Activated T-helper 1 cell treated with anti-CD3 and anti-CD28 coated beads, Interleukin-2, amount 50 U/mL, for 16 hours (primary cell): ENCODE results near the gene NCAM1.

Source experiments
- DNase-seq, 2 donors: peaks; one replicate each; pipeline ENCODE4 v3.0.0-alpha.2; 2020; ENCODE audit warnings: low read depth in 1 of 2, low spot score in 1 of 2

NCAM1 gene

DNA sequence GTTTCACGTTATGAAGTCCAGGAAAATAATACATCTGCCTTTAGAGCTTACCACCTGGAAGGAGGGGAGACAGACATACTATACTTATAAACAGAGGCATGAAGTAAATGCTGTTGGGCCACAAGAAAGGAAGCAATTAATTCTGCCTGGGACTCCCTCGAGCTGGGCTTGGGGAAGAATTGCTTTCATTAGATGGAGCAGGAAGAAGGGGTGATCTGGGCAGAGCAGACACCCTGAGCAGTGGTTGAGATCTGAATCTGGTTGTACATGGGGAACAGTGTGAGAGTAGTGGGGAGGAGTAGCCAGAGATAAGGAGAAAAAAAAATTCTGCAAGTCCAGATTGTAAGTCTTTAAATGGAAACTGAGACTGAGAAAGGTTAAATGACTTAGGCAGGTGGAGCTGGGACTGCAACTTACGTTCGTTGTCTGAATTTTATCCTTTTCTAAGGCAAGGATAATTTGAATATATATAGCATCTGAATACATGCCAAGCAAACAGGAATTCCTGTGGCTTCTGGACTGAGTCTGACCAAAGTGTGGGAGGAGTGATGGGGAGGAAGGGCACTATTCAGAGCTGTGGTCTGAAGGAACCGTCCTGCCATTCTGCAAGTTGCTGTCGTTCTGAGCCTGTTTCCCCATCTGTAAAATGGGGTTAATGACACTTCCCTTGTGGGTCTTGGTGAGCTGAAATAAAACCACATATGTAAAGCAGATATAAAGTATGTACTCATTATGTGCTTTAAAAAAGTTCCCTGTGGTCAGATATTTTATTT is 7.9 kb downstream of the NCAM1 start:
- no peak for DNase-seq

DNA sequence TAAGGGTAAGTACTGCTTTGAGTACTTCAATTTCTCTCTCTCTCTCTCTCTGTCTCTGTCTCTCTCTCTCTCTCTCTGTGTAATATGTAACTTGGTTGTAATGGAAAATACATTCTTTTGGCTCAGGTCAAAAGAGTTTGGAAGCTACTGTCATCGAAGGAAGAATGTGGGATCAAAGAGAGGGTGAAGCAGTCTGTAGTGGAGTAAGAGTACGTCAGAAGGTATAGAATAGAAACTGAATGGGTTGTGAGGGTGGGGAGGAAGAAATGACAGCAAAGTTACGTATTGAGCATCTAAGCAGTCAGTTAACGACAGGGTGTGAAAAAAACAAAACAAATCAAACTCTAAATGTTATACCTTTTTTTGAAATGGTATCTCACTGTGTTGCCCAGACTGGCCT is 10.0 kb downstream of the NCAM1 start:
- DNase-seq, result no peak

DNA sequence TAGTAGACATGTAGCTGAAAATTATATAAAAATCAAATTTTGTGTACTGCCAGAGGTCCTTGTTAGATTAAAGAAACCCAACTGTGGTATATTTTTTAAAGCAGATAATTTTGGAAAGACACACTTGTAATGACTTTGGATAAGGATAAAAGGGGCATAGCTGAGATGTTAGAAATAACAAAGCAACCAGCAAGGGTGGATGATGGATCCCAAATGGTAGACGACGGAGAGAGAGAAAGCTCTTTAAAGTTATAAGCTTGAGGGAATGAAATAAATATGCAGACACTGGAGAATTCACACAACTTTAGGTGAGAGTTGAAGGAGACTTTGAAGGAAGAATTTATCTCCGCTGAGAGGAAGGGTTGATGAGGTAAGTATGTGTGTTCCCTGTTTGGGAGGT is 10.6 kb downstream of the NCAM1 start:
- DNase-seq, result no peak

DNA sequence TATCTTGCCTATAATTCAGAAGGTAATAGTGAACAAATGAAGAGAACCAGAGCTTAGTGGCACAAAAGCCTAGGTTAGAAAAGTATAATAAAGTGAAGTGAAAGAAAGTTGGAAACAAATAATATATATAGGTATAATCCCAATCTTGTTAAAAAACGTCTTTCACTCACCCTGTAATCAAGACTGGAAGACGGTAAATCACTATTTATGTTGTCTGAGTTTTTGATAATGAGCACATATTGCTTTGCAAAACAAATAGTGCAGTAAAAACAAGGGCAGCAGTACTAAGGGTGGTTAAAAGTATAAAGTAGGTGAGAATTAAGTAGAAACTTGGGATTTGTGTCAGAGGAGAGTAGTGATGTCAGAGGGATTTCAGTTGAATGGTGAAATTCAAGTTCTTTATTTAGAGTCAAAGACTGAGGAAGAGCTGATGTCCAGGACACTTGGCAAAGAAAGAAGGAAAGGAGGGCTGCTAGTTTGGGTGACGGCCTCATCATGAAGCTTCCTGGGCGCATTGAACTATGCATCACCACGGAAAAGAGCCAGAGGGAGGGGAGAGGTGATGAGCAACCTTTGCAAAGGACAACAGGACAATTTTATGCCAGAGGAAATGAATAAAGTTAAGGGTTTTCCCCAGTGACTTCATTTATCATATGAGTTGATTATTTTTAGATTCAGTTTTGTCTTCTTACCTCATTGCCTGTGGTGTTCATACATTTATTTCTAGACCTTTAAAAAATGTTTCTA is 11.4 kb downstream of the NCAM1 start:
- no peak for DNase-seq

DNA sequence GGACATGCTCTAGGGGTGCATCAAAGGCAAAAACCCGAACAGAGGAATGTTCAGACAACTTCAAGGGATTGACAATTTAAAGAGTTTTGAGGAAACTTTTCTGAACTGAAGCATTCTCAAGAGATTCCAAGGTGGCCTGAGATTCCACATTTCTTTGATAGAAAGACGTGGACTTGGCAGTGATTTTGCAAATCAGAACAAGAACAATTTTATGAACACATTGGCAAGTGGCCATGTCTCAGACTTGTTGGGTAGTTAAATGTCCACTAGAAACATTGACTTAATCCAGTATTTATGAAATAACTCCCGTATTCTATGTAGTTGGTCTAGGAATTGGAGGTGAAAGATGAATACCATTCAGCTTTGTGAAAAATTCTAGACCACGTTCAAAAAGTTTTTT is 13.8 kb downstream of the NCAM1 start:
- no peak for DNase-seq

DNA sequence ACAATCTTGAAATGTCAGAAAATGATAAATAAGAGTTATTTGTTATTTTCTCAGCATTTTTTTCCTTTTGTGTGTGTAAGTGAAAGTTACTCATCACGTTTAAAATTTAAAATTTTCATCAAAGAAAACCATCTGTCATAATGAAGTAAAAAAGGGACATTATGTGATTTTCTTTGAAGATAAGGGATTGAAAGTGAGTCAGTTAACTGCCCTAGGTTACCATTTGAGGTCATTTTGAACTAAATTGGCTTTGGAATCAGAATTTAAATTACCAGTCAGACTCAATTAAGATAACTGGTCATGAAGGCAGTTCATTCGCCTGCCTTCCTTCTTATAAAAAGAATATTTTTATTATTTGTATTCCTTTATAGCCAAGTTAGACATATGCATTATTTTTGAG is 14.3 kb downstream of the NCAM1 start:
- no peak for DNase-seq

DNA sequence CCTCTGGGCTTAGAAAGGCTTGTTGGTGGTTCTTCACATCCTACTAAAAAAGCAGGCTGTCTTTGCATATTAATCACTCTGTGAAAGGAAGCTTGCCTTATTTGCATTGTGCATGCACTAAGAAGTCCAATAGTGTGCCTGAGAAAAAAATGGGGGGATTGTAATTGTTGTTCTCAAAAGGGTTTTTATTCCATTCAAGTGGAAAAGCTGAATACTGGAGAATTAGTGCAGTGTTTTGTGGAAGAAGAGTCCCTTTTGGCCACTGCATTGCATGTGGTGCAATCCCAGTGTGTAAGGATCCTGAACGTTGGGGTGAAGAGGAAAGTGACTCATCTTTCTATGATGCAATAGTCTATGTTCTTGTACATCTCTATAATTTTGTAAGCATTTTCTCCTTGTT is 16.5 kb downstream of the NCAM1 start:
- DNase-seq, result no peak

DNA sequence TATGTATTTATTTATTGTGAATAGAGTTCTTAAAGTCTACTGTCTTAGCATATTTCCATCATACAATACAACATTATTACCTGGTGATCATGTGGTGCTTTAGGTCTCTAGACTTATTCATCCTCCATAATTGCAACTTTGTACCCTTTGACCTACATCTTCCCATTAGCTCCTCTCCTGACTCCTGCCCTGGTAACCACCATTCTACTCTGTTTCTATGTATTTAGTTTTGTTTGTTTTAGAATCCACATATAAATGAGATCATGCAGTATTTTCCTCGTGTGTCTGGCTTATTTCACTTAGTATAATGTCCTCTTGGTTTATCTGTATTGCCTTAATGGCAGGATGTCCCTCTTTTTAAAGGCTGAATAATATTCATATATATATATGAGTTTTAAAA is 22.7 kb downstream of the NCAM1 start:
- DNase-seq, result no peak

DNA sequence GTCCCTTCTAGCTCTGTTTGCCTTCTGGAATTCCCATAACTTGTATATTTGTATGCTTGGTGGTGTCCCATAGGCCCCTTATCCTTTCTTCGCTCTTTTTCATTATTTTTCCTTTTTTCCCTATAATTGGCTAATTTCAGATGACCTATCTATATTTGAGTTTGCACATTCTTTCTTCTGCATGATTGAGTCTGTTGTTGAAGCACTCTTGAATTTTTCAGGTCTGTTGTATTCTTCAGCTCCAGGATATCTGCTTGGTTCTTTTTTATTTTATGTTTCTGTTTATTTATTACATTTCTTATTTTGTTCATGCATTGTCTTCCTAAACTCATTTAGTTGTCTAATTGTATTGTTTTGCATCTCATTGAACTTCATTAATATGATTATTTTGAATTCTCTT is 28.0 kb downstream of the NCAM1 start:
- DNase-seq, result no peak

DNA sequence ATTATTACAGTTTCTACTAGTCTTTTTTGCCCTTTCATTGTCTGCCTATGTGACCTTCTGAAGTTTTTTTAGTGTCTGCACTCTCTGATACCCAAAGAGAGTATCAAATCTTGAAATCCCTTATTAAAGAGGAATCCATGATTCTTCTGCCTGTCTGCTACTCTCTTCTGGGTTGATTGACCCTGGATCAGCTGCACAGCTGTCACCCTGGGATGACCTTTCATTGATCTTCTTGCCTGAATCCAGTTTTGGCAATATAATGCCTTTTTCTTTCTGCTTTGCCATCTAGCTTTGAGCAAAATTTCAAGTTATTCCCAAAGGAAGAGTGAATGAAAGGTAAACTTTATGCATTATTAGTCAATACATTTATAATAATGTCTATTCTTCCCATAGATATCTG is 32.6 kb downstream of the NCAM1 start:
- DNase-seq, result no peak

DNA sequence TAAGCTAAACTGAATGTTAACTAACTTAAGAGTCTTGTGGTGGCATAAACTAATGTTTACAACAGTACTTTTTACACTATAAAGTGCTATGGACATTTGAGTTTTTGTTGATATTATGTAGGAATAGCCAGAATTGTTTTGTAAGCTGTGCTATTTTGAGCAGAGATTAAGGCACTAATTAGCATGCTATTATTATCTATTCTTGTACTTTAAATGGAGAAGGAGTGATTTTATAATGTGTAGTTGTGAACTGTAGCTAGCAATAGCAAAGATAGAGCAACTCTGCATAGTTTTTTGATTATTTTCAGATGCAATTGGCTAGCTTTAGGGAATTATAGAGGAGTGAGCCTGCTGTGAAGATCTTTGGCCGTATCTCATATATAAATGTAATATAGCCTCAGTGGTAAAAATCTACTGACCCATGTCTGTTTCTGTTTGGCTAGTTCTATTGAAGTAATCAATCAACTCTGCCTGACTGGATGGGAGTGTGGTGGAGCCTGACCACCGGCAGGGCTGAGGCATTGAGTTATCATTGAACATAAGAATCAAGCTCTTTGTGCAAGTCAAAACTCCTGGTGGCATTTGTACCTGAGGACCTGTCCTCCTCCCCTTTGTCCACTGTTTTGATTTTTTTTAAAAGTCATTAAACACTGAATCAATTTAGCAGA is 34.3 kb downstream of the NCAM1 start:
- no peak for DNase-seq

DNA sequence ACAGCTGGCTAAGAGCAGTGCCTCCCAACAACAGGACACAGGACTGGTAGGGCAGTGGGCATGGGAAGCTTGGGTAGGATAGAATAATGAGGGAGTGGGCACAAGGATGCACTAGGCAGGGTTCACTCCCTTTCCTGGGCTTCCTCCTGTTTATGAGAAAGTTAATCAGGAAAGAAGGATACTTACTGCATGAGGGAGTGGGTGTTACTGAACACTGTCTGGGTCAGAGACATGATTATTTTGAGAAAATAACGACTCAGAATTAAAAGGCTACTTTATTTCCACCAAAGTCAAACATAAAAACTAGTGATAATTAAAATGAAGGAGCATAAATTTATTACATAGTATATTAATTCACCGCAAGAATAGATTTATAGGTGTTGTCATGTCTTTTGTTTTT is 35.8 kb downstream of the NCAM1 start:
- no peak for DNase-seq

DNA sequence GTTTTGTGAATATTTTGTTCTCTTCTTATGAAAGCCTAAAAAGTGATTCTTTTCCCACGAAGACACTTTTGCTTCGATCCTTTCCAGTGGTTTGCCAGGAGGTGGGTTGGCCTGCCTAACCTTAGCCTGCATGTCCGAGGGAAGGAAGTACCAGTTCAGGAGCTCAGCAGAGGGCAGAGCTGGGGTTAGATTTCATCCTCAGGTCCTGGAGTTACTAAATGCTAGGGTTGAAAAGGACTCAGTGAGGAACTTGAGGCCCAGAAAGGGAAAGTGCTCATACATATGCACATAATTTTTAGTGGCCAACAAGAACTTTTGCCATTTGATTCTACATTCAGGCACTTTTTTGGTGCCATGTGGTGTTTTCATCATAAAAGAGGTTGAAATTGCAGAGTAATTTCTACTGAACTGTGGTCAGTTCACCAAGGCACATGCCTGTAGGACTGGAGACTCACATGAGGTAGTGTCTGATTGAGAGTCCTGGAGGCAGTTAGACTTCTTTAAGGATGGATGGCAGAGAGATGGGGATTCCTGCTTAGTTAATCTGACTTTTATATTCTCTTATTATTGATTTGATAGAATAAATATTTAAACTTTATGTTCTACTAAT is 36.7 kb downstream of the NCAM1 start:
- no peak for DNase-seq

DNA sequence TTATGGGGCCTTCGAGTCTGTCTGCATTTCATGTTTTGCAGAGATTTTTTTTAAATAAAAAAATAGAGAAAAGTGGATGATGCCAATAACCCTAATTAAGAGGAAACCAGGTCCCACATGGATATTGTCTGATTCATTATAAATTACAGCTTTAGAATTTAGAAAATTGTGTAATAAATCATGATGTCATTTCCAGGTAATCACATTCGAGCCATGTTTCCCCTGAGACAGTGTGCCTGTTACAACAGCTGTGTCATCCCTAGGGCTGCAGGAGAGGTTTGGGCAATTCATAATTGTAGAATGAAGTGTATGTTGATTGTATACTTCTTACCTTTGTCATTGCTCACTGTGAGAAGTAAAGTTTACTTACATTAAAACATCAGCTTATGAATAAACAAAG is 38.3 kb downstream of the NCAM1 start:
- DNase-seq, result no peak

DNA sequence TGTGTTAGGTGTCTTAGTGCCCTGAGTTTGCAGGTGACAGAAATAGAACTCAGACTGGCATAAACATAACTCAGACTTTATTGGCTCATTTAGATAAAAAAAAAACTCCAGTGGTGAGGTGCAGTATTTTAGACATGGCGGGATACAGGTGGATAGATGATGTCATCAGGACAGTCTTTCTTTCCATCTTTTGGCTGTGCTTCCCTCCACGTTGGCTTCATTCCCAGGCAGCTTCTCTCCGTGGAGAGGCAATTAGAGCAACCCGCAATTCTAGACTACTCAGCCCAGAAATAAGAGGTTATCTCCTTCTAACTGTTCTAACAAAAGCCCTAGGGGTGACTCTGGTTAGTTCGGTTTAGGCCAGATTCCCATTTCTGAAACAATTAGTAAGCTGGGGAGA is 40.5 kb downstream of the NCAM1 start:
- no peak for DNase-seq

DNA sequence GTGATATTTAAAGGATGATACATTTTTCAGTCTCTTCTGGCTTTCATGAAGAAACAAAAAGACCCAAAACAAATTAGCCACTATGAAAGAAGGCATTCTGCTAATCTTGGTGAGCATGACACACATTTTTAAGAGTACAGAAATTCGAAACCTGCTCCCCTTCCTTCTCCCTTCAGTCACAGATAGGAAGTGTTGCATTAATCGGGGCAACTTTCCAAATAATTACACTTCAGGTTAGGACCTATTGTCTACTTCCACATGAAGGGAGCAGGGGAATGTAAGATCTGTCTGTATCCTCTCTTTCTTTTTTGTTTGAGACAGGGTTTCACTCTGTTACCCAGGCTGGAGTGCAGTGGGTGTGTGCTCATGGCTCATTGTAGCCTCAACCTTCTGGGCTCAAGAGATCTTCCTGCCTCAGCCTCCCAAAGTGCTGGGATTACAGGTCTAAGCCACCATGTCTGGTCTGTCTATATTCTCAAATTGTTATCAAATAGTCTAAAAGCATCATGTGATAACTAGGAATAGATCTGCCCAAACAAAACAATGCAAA is 45.8 kb downstream of the NCAM1 start:
- no peak for DNase-seq

DNA sequence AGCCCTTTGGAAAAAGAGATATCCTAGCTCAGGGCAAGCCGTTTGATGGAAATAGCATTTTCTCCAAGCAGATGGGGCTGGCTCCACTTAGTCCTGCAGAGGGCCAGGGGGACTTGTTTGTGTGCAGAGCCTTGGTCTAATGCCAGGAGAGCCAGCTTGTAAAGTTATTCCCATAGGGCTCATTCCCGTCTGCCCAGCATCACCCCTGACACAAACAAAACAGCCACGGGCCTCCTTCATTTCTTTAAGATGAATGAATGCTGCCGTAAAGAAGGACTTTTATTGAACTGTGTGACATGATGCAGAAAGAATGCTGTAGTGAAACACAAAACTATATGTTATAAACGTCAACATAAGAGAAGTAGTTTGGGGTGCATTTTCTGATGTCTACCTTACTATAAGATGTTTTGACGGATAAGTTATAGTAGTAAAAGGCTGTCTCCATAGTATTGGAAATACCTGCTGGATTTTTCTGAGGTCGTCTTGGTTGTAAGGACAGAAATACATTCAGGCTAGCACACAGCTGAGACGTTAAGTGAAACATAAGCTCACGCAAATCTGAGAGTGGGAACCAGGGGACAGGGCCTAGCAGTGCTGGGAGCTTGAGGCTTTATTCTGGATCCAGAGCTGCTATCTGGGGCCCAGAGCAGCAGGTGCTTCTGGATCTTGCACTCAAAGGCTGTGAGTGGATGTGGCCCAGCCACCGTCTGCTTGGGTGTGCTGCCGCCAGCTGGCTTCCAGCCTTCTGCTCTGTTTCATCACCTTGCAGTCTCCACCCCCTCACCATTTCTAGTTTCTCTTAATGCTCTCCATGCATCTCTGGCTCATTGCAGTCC is 53.3 kb downstream of the NCAM1 start:
- DNase-seq, result no peak

DNA sequence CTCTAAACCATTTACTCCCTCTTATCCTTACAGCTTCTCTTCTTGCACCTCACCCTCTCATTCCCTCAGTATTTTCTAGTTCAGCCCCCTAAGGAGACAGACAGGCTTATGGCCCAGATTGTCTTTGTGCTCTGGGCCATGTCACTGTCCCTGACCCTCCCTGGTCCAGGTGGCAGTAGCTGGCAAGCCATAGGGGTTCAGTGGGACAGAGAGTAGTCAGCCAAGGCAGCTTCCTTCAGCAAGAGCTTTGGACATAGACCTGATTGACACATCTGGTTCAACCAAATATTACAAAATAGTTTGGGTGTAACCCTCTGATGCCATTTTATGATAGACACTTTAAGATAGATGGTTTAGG is 53.9 kb downstream of the NCAM1 start:
- no peak for DNase-seq

DNA sequence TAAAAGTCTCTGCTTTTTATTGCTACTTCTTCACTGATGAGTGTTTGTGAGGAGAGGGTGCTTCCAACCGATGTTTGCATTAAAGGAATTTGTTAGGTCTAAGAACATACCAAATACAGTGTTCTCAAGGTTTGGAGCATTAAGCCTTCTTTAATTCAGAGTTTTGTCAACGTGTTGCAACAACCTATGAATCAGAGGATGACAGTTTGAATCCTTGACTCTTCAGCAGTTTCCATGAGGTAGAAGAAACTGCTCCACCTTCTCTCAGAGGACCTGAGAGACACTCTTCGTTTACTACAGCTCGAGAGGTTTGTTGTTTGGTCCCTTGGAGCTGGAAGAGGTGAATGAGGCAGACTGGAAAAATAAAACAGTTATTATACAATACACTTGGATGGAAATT is 55.7 kb downstream of the NCAM1 start:
- no peak for DNase-seq

DNA sequence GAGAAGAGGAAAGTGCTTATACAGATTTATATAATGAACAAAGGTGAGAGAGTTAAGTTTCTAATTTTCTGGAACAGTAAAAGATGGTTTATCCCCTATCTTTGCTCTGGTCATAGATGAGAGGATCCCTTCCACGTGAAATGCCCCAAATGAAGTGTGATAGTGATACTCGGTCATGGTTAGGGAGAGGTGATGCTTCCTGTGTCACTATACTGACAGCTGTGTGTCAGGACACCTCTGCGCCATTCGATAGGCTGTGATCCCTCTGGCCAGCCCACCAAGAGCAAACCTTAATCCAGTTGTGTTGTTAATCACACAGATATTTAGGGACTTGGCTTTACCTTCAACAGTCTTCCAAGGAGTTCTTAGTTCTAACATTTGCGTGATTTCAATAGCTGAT is 57.7 kb downstream of the NCAM1 start:
- DNase-seq, result no peak

DNA sequence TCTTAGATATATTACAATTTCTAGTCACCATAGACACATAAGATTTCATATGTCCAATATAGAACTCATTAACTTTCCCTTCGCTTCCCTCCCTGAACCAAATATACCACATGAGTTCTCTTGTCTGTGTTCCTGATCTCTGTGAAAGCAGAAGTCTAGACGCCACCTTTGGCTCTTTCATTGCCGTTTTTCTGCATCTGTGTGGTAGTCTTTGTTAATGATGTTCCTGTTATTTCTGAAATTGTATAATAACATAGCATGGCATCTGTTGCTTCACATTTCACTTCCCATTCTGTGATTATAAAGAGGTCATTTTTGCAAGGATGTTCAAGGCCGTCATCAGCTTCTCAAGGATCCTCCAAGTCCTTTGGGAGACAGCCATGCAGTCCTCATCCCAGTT is 58.5 kb downstream of the NCAM1 start:
- no peak for DNase-seq
